ENCODE measurements around the gene TGFB2.

DNA sequence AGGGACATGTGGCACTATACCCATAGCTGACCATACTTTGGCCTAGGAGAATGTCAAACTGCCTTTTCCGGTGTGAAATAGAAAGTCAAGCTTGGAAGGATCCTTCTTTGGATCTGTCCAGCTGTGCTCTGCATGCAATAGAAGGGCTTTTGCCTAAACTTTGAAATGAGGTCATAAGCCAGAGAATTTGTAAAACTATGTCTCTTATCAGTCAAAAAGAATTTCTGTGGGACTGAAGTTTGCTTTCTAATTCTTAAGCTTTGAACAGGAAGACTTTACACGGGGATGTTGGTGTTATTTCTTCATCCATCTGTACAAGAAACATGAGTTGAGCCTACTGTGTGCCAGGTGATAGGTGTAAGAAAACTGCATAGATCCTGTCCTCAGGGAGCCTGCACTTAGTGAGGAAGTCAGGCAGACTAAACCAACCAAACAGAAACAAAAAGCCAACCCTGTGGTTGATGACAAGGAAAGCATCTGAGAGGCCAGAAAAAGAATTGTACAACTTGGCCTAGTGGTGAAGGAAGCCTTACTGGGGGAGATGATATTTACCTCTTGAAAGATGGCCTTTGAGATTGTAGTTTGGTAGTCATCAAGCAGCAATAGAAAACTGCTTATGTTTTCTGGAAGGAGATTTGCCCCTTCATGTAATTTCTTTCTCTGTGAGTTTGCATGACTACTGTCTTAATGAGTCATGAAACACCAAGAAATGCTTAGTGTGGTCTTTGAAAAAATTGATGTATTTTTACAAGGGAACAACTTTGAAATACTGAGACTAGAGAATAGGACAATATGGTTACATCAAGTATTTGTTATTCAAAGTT lies 24.8 kb downstream of the TGFB2 start:
- TF ChIP-seq, protein P1, sequence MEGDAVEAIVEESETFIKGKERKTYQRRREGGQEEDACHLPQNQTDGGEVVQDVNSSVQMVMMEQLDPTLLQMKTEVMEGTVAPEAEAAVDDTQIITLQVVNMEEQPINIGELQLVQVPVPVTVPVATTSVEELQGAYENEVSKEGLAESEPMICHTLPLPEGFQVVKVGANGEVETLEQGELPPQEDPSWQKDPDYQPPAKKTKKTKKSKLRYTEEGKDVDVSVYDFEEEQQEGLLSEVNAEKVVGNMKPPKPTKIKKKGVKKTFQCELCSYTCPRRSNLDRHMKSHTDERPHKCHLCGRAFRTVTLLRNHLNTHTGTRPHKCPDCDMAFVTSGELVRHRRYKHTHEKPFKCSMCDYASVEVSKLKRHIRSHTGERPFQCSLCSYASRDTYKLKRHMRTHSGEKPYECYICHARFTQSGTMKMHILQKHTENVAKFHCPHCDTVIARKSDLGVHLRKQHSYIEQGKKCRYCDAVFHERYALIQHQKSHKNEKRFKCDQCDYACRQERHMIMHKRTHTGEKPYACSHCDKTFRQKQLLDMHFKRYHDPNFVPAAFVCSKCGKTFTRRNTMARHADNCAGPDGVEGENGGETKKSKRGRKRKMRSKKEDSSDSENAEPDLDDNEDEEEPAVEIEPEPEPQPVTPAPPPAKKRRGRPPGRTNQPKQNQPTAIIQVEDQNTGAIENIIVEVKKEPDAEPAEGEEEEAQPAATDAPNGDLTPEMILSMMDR (IDR thresholded peaks at IDR 0.05; ENCODE audit: poor library complexity, severe bottlenecking): no peak
- no peak for TF ChIP-seq EP300 (conservative IDR thresholded peaks at IDR 0.05; ENCODE audit: poor library complexity, severe bottlenecking)
- TF ChIP-seq POLR2AphosphoS5 (IDR thresholded peaks at IDR 0.05): no peak
- TF ChIP-seq EZH2 (IDR thresholded peaks at IDR 0.05; ENCODE audit: borderline replicate concordance, insufficient read depth, low read length, poor library complexity, severe bottlenecking): no peak
- no peak for TF ChIP-seq MXI1 (conservative IDR thresholded peaks at IDR 0.05; ENCODE audit: poor library complexity, severe bottlenecking)
- no peak for TF ChIP-seq TAF1 (IDR thresholded peaks at IDR 0.05; ENCODE audit: low read depth)

Data from neural cell (in vitro differentiated cells).